Measurements from ENCODE around the gene MIEN1. TPM values are rescaled to one million over a fixed set of nuclear protein-coding genes. Genes with fewer than 3 reads are reported as not detected.

Gene MIEN1
- total and polyA plus RNA-seq, 2 of the 13 experiments (the other 11 are each of a cell fraction or from before 2014, with no cell fraction given), result 40.6 to 56.6 TPM

DNA sequence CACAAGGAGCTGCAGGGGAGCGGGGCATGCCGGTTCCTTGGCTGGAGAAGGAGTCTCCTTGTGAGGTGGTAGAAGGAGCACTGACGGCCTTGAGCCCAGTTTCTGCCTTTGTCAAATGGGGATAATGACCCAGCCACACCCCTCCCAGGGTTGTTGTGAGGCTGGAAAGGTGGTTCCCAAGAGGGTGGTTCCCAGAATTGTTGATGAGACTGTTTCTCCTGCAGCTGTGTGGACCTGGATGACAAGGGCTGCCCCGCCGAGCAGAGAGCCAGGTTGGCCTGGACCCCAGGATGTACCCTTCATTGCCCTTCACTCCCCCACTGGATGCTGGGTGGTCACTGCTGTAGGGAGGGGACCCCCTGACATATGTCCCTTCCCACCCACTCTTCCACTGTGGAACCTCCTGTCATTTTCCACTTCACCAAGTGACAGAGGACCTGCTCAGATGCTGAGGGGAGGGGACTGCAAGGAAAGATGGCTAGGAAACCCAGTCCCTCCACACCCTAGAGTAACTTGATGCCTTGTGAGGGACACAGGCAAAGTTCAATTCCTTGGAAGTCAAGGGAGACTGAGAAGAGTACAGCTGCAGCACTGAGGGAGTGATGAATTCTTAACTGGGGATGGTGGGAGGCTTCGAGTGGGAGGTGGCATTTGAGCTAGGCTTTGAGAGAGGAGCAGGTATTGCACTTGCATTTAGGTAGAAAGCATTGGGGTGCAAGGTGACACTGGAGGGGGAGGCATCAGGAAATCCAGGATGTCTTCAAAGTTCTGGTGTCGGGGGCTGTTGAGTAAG, 10.6 kb downstream of the MIEN1 start:
- Histone ChIP-seq H3K4me3 (replicated peaks in 1 of 3; ENCODE audit: insufficient read depth in 1 of 3, low read depth in 2 of 3, low read length in 3 of 3) (no peak overlapping the region), H3K4me1 (ENCODE audit: insufficient read depth, low read length) (no peaks in the 10 kb centered on the region), H3K79me2 (ENCODE audit: insufficient read depth, low read length) (no peaks in the 10 kb centered on the region), H3K9ac (ENCODE audit: insufficient read depth, low read depth, low read length) (no peak overlapping the region), H3K36me3 (replicated peaks in 1 of 2; ENCODE audit: control insufficient read depth in 1 of 2, insufficient read depth in 2 of 2, low read length in 2 of 2) (peaks cover 31 to 71% of the 10 kb centered on the region in 2 experiments), H4K20me1 (ENCODE audit: insufficient read depth, low read length) (no peaks in the 10 kb centered on the region), H3K4me2 (ENCODE audit: low read depth, low read length) (no peak overlapping the region), H3K27ac (ENCODE audit: extremely low read length, insufficient read depth, low read length) (no peak overlapping the region), H3K27me3 (ENCODE audit: control insufficient read depth in 1 of 2, insufficient read depth in 2 of 2, low read length in 2 of 2) (no peaks in the 10 kb centered on the region), H2AFZ (ENCODE audit: low read length) (no peak overlapping the region), H3K9me3 (ENCODE audit: low read length) (no peaks in the 10 kb centered on the region)
- POLR2A ChIA-PET, result interaction anchor here (1.1 to 1.7 kb wide), 4 partner anchors 10 to 24 kb away, joined by 3 to 13 read pairs (median 5); partner anchors contain the start of genes ERBB2 and MIEN1
- in situ Hi-C loops (cut with HindIII; ENCODE audit: extremely low pct_ligation_motif_present, low pct_unique_long_range_greater_than_20kb) (no loop called here), intact Hi-C loops (cut with micrococcal nuclease; ENCODE audit: unreplicated experiment) (loop anchor here (2.0 kb wide), 1 partner anchor 25 kb away; no protein-coding TSS in a partner anchor)
- no peak for FAIRE-seq
- CTCF ChIA-PET (ENCODE audit: low intra/inter-chr PET ratio, low total read pairs), result interaction anchor here (1.7 to 2.1 kb wide), 2 partner anchors 47 to 52 kb away, joined by 5 to 11 read pairs; partner anchors contain the start of gene PNMT
- BruUV-seq (replicated peaks), result no TSS peak
- no peak for DNase-seq (ENCODE audit: low spot score)
- WGBS (ENCODE audit: low lambda C conversion rate), result 96% methylated on average over 6 of the region's 7 CpGs
- ATAC-seq, result no peak
- TF ChIP-seq YEATS2 (CRISPR knock-in tag; IDR thresholded peaks at IDR 0.05; ENCODE audit: borderline replicate concordance), result no peak
- no peak for TF ChIP-seq TAF15 (IDR thresholded peaks at IDR 0.05; ENCODE audit: low read depth, low read length, poor library complexity, severe bottlenecking)
- TF ChIP-seq, protein P1, sequence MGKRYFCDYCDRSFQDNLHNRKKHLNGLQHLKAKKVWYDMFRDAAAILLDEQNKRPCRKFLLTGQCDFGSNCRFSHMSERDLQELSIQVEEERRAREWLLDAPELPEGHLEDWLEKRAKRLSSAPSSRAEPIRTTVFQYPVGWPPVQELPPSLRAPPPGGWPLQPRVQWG (CRISPR knock-in tag; IDR thresholded peaks at IDR 0.05; ENCODE audit: borderline replicate concordance, low read depth), result no peak
- no peak for TF ChIP-seq ZNF263 (CRISPR knock-in tag; IDR thresholded peaks at IDR 0.05)
- TF ChIP-seq TRIM24 (CRISPR knock-in tag; IDR thresholded peaks at IDR 0.05), result no peak
- TF ChIP-seq FOXA1 (IDR thresholded peaks at IDR 0.05), result no peak
- no peak for TF ChIP-seq FOXA1 (CRISPR knock-in tag; IDR thresholded peaks at IDR 0.05)
- no peak for TF ChIP-seq ZNF180 (CRISPR knock-in tag; IDR thresholded peaks at IDR 0.05; ENCODE audit: borderline replicate concordance, low read depth)
- TF ChIP-seq ZFP37 (CRISPR knock-in tag; IDR thresholded peaks at IDR 0.05; ENCODE audit: borderline replicate concordance), result no peak
- TF ChIP-seq HDAC1 (CRISPR knock-in tag; IDR thresholded peaks at IDR 0.05), result no peak
- no peak for TF ChIP-seq TCF7 (IDR thresholded peaks at IDR 0.05; ENCODE audit: low read depth)
- TF ChIP-seq, protein P2, sequence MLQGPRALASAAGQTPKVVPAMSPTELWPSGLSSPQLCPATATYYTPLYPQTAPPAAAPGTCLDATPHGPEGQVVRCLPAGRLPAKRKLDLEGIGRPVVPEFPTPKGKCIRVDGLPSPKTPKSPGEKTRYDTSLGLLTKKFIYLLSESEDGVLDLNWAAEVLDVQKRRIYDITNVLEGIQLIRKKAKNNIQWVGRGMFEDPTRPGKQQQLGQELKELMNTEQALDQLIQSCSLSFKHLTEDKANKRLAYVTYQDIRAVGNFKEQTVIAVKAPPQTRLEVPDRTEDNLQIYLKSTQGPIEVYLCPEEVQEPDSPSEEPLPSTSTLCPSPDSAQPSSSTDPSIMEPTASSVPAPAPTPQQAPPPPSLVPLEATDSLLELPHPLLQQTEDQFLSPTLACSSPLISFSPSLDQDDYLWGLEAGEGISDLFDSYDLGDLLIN (CRISPR knock-in tag; IDR thresholded peaks at IDR 0.05; ENCODE audit: borderline replicate concordance), result no peak
- no peak for TF ChIP-seq HMGXB4 (CRISPR knock-in tag; IDR thresholded peaks at IDR 0.05; ENCODE audit: borderline replicate concordance in 1 of 2, low read depth in 1 of 2)
- TF ChIP-seq ZNF484 (CRISPR knock-in tag; IDR thresholded peaks at IDR 0.05; ENCODE audit: borderline replicate concordance, low read depth), result no peak
- no peak for TF ChIP-seq MTA3 (CRISPR knock-in tag; IDR thresholded peaks at IDR 0.05)
- no peak for TF ChIP-seq RBAK (CRISPR knock-in tag; IDR thresholded peaks at IDR 0.05)
- TF ChIP-seq, protein P3, sequence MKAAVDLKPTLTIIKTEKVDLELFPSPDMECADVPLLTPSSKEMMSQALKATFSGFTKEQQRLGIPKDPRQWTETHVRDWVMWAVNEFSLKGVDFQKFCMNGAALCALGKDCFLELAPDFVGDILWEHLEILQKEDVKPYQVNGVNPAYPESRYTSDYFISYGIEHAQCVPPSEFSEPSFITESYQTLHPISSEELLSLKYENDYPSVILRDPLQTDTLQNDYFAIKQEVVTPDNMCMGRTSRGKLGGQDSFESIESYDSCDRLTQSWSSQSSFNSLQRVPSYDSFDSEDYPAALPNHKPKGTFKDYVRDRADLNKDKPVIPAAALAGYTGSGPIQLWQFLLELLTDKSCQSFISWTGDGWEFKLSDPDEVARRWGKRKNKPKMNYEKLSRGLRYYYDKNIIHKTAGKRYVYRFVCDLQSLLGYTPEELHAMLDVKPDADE (CRISPR knock-in tag; IDR thresholded peaks at IDR 0.05), result no peak
- TF ChIP-seq ZNF678 (CRISPR knock-in tag; IDR thresholded peaks at IDR 0.05), result no peak

All from HepG2 (cell line).